ENCODE results near the gene SLC45A2. TPM values are rescaled to one million over a fixed set of nuclear protein-coding genes. Genes with fewer than 3 reads are reported as not detected.
A peak's percentile ranks its signal among the peaks of the same experiment; 100 is the strongest.

SLC45A2 gene
- polyA plus RNA-seq, 3 donors = not detected

GRCh38 chr5:34007621-34008600 is 23.4 kb upstream of the SLC45A2 start, which contains the start of gene AMACR:
TSS of gene AMACR (minus strand) at chr5:34008050. CDS start at chr5:34008019, 31 bp downstream.
- intact Hi-C loops (cut with micrococcal nuclease) = no loop called here
- Mint-ChIP-seq H3K4me1 (peaks cover 19% of the 10 kb centered on the region), H3K4me3 (peak within 1 kb of the TSS; percentile 92 to 96), H3K27me3 (ENCODE audit: low read depth in 3 of 3) (peaks cover 0 to 3% (median 2%) of the 10 kb centered on the region in 3 donors), H3K27ac (peak within 1 kb of the TSS; percentile 69 to 92 (median 88)), H3K9me3 (peaks cover 0 to 5% (median 0%) of the 10 kb centered on the region in 7 donors), H3K36me3 (peaks cover 5 to 18% of the 10 kb centered on the region in 2 donors)
- no peak for TF ChIP-seq CTCF (IDR thresholded peaks at IDR 0.05)
- H3K27me3 ChIP-seq (ENCODE audit: control insufficient read depth in 2 of 2, insufficient read depth in 2 of 2, low read length in 2 of 2) = no peaks in the 10 kb centered on the region
- H4K20me1 ChIP-seq (ENCODE audit: insufficient read depth, low read length) = no peaks in the 10 kb centered on the region
- H3K36me3 ChIP-seq (replicated peaks in 1 of 2; ENCODE audit: control insufficient read depth in 1 of 2, insufficient read depth in 2 of 2, low read length in 2 of 2) = peaks cover under 1 to 10% of the 10 kb centered on the region in 2 donors
- peak within 1 kb of the TSS; percentile 82 for H3K4me2 ChIP-seq (replicated peaks; ENCODE audit: extremely low read depth, low read length, poor library complexity, severe bottlenecking)
- peaks cover 13 to 16% of the 10 kb centered on the region in 2 donors for H3K4me1 ChIP-seq (ENCODE audit: control insufficient read depth in 1 of 2, insufficient read depth in 2 of 2, low read length in 2 of 2)
- under 1% methylated on average over 71 of the region's 76 CpGs for WGBS (ENCODE audit: insufficient coverage)
- H3K9ac ChIP-seq (ENCODE audit: insufficient read depth, low read length, poor library complexity, severe bottlenecking) = peak within 1 kb of the TSS; percentile 71
- no peaks in the 10 kb centered on the region for H3K79me2 ChIP-seq (ENCODE audit: insufficient read depth, low read length)
- peak within 1 kb of the TSS; percentile 92 to 98 (median 96) for H3K4me3 ChIP-seq (replicated peaks in 1 of 3; ENCODE audit: low read depth in 2 of 3, low read length in 3 of 3)
- peak within 1 kb of the TSS; percentile 70 to 88 for H3K27ac ChIP-seq (ENCODE audit: low read depth in 1 of 2, low read length in 2 of 2)
- peak; percentile 37 to 67 (median 54) for DNase-seq
- H2AFZ ChIP-seq (ENCODE audit: insufficient read depth, low read depth, low read length, poor library complexity, severe bottlenecking) = peak within 1 kb of the TSS; percentile 95
- H3K9me3 ChIP-seq (replicated peaks in 1 of 2; ENCODE audit: control insufficient read depth in 1 of 2, insufficient read depth in 1 of 2, low read length in 2 of 2) = no peaks in the 10 kb centered on the region

DNA sequence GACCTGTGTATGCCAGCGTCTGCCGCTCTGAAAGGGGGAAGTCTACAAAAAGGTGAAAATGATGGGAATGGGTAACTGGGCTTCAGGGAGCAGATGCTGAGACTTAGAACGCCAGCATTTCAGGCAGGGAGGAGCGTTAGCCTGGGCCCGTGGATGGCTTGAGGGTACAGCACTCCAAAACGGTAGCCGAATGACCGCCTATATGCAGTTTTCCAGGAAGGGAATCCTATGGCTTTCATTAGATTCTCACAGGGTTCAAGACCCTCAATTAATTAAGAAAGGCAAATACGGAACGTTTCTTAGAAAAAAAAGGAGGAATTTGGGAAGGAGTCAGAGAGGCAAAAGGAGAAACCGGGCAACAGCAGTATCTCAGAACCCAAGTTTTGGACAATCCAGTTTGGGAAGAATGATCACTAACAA is 22.7 kb upstream of the SLC45A2 start:
- no peak for DNase-seq
- intact Hi-C loops (cut with micrococcal nuclease) = no loop called here

More for the DNA sequence above, 22.7 kb upstream of the SLC45A2 start:
- H3K36me3 ChIP-seq (replicated peaks in 1 of 2; ENCODE audit: control insufficient read depth in 1 of 2, insufficient read depth in 2 of 2, low read length in 2 of 2) = peaks cover 4 to 10% of the 10 kb centered on the region in 2 donors
- peak overlapping the region; percentile 82 for H3K4me2 ChIP-seq (replicated peaks; ENCODE audit: extremely low read depth, low read length, poor library complexity, severe bottlenecking)
- peak overlapping the region; percentile 92 to 98 (median 96) for H3K4me3 ChIP-seq (replicated peaks in 1 of 3; ENCODE audit: low read depth in 2 of 3, low read length in 3 of 3)
- H3K9me3 Mint-ChIP-seq = peaks cover 0 to 5% (median 0%) of the 10 kb centered on the region in 7 donors
- H3K4me1 Mint-ChIP-seq = peaks cover 19% of the 10 kb centered on the region
- no peaks in the 10 kb centered on the region for H3K9me3 ChIP-seq (replicated peaks in 1 of 2; ENCODE audit: control insufficient read depth in 1 of 2, insufficient read depth in 1 of 2, low read length in 2 of 2)
- peaks cover 0 to 3% (median 2%) of the 10 kb centered on the region in 3 donors for H3K27me3 Mint-ChIP-seq (ENCODE audit: low read depth in 3 of 3)
- 0% methylated on average over 7 of the region's 11 CpGs for WGBS (ENCODE audit: insufficient coverage)
- no peak for TF ChIP-seq CTCF (IDR thresholded peaks at IDR 0.05)
- peaks cover 13 to 16% of the 10 kb centered on the region in 2 donors for H3K4me1 ChIP-seq (ENCODE audit: control insufficient read depth in 1 of 2, insufficient read depth in 2 of 2, low read length in 2 of 2)
- no peaks in the 10 kb centered on the region for H3K27me3 ChIP-seq (ENCODE audit: control insufficient read depth in 2 of 2, insufficient read depth in 2 of 2, low read length in 2 of 2)
- H3K36me3 Mint-ChIP-seq = peaks cover 5 to 20% of the 10 kb centered on the region in 2 donors
- peak overlapping the region in 6 of 7 donors; percentile 77 to 92 (median 87) for H3K27ac Mint-ChIP-seq
- H3K79me2 ChIP-seq (ENCODE audit: insufficient read depth, low read length) = no peaks in the 10 kb centered on the region
- H3K9ac ChIP-seq (ENCODE audit: insufficient read depth, low read length, poor library complexity, severe bottlenecking) = peak overlapping the region; percentile 71
- H3K27ac ChIP-seq (ENCODE audit: low read depth in 1 of 2, low read length in 2 of 2) = peak overlapping the region; percentile 70 to 88
- peak overlapping the region; percentile 92 to 96 for H3K4me3 Mint-ChIP-seq
- no peaks in the 10 kb centered on the region for H4K20me1 ChIP-seq (ENCODE audit: insufficient read depth, low read length)
- H2AFZ ChIP-seq (ENCODE audit: insufficient read depth, low read depth, low read length, poor library complexity, severe bottlenecking) = peak overlapping the region; percentile 95

Measured in CD14-positive monocyte (primary cell).